HEK293 (cell line): Measurements from ENCODE around the gene SQSTM1.

Experiments
- CTCF ChIA-PET: fragments of 350-600 bp; formaldehyde crosslinking; extraction: SDS; loops from one replicate; lab custom pipeline; 2021; ENCODE audit warnings: antibody characterized with exemption; lab: Yijun Ruan, JAX
- POLR2A ChIA-PET: fragments of 300-600 bp; formaldehyde crosslinking; extraction: SDS; loops from one replicate; lab custom pipeline; 2020; ENCODE audit warnings: antibody characterized with exemption, inconsistent platforms; lab: Yijun Ruan, JAX
- H3K27ac ChIP-seq: fragments of 200-500 bp; sonication (Bioruptor generic); 2 replicates; pipeline ENCODE4 v1.5.1; 2014; ENCODE audit warnings: low read depth, low read length, control low read depth, inconsistent platforms; ENCODE audit errors: extremely low read depth
- H3K36me3 ChIP-seq, 2 experiments: fragments of 200-500 bp in 1 of 2; sonication (Bioruptor generic) in 1 of 2; 1 replicate in 1 of 2; 2 replicates in 1 of 2; pipeline ENCODE4 v1.5.1; 2014 to 2017; ENCODE audit warnings: inconsistent platforms in 2 of 2, low read length in 2 of 2; ENCODE audit not compliant: control insufficient read depth in 2 of 2, insufficient read depth in 1 of 2
- H3K4me1 ChIP-seq: fragments of 200-500 bp; sonication (Bioruptor generic); 2 replicates; pipeline ENCODE4 v1.5.1; 2014; ENCODE audit warnings: mild to moderate bottlenecking, low read length, inconsistent platforms; ENCODE audit not compliant: control insufficient read depth, insufficient read depth
- H3K4me3 ChIP-seq: 2 replicates; pipeline ENCODE4 v1.5.1; 2011; ENCODE audit warnings: low read depth, mild to moderate bottlenecking, control low read depth, low read length, moderate library complexity
- H3K9me3 ChIP-seq: fragments of 200-500 bp; sonication (Bioruptor generic); 2 replicates; pipeline ENCODE4 v1.5.1; 2014; ENCODE audit warnings: low read depth, low read length, inconsistent platforms; ENCODE audit not compliant: control insufficient read depth, insufficient read depth
- KLF10 ChIP-seq: fragments of 450-650 bp; IDR thresholded peaks from 2 replicates; pipeline ENCODE4 v1.5.1; 2018; ENCODE audit warnings: missing biosample characterization, mild to moderate bottlenecking, missing genetic modification characterization
- SALL2 ChIP-seq: fragments of 450-650 bp; formaldehyde crosslinking; IDR thresholded peaks from 2 replicates; pipeline ENCODE4 v1.5.0; 2017; ENCODE audit warnings: missing biosample characterization, mild to moderate bottlenecking, missing genetic modification characterization, borderline replicate concordance
- ZBTB48 ChIP-seq: fragments of 450-650 bp; formaldehyde crosslinking; IDR thresholded peaks from 2 replicates; pipeline ENCODE4 v1.5.1; 2016; ENCODE audit warnings: missing biosample characterization, missing genetic modification characterization
- ZNF10 ChIP-seq: fragments of 450-650 bp; formaldehyde crosslinking; IDR thresholded peaks from 2 replicates; pipeline ENCODE4 v1.5.1; 2017; ENCODE audit warnings: missing biosample characterization, missing genetic modification characterization
- ZNF133 ChIP-seq: fragments of 450-650 bp; formaldehyde crosslinking; IDR thresholded peaks from 2 replicates; pipeline ENCODE4 v1.5.1; 2016; ENCODE audit warnings: missing biosample characterization, missing genetic modification characterization
- ZNF23 ChIP-seq: fragments of 450-650 bp; formaldehyde crosslinking; IDR thresholded peaks from 2 replicates; pipeline ENCODE4 v1.5.1; 2016; ENCODE audit warnings: missing biosample characterization, missing genetic modification characterization, borderline replicate concordance
- ZNF24 ChIP-seq: fragments of 450-650 bp; formaldehyde crosslinking; IDR thresholded peaks from 2 replicates; pipeline ENCODE4 v1.5.1; 2016; ENCODE audit warnings: missing biosample characterization, missing genetic modification characterization
- ZNF324 ChIP-seq: fragments of 450-650 bp; formaldehyde crosslinking; IDR thresholded peaks from 2 replicates; pipeline ENCODE4 v1.5.1; 2016; ENCODE audit warnings: missing biosample characterization, missing genetic modification characterization
- ZNF48 ChIP-seq: fragments of 450-650 bp; formaldehyde crosslinking; IDR thresholded peaks from 2 replicates; pipeline ENCODE4 v1.5.1; 2016; ENCODE audit warnings: missing biosample characterization, missing genetic modification characterization
- ZNF701 ChIP-seq: fragments of 450-650 bp; formaldehyde crosslinking; IDR thresholded peaks from 2 replicates; pipeline ENCODE4 v1.5.1; 2016; ENCODE audit warnings: missing biosample characterization, missing genetic modification characterization
- ZNF791 ChIP-seq: fragments of 450-650 bp; formaldehyde crosslinking; IDR thresholded peaks from 2 replicates; pipeline ENCODE4 v1.5.1; 2016; ENCODE audit warnings: missing biosample characterization, missing genetic modification characterization
- ZNF830 ChIP-seq: fragments of 450-650 bp; IDR thresholded peaks from 2 replicates; pipeline ENCODE4 v1.5.0; 2018; ENCODE audit warnings: missing biosample characterization, missing genetic modification characterization, low read depth, mild to moderate bottlenecking, moderate library complexity
- ZSCAN23 ChIP-seq: fragments of 450-650 bp; formaldehyde crosslinking; IDR thresholded peaks from 2 replicates; pipeline ENCODE4 v1.5.1; 2016; ENCODE audit warnings: missing biosample characterization, missing genetic modification characterization
- TF ChIP-seq, protein P1 (sequence below): fragments of 450-650 bp; formaldehyde crosslinking; IDR thresholded peaks from 2 replicates; pipeline ENCODE4 v1.5.1; 2017; ENCODE audit warnings: missing biosample characterization, missing genetic modification characterization
- TF ChIP-seq, protein P2 (sequence below): fragments of 450-650 bp; formaldehyde crosslinking; IDR thresholded peaks from 2 replicates; pipeline ENCODE4 v1.5.1; 2016; ENCODE audit warnings: missing biosample characterization, missing genetic modification characterization
- TF ChIP-seq, protein P3 (sequence below): IDR thresholded peaks from 2 replicates; pipeline ENCODE4 v1.6.1; 2011; ENCODE audit warnings: mild to moderate bottlenecking, low read depth, low read length, borderline replicate concordance
- TF ChIP-seq, protein P4 (sequence below): fragments of 450-650 bp; formaldehyde crosslinking; IDR thresholded peaks from 2 replicates; pipeline ENCODE4 v1.5.1; 2016; ENCODE audit warnings: missing biosample characterization, missing genetic modification characterization
- TF ChIP-seq, protein P5 (sequence below): fragments of 450-650 bp; formaldehyde crosslinking; IDR thresholded peaks from 2 replicates; pipeline ENCODE4 v1.5.1; 2017; ENCODE audit warnings: missing biosample characterization, missing genetic modification characterization
- TF ChIP-seq, protein P6 (sequence below): fragments of 450-650 bp; formaldehyde crosslinking; IDR thresholded peaks from 2 replicates; pipeline ENCODE4 v1.5.1; 2017; ENCODE audit warnings: missing biosample characterization, missing genetic modification characterization
- TF ChIP-seq, protein P7 (sequence below): fragments of 450-650 bp; formaldehyde crosslinking; IDR thresholded peaks from 2 replicates; pipeline ENCODE4 v1.5.1; 2016; ENCODE audit warnings: missing biosample characterization, missing genetic modification characterization

SQSTM1 gene

DNA sequence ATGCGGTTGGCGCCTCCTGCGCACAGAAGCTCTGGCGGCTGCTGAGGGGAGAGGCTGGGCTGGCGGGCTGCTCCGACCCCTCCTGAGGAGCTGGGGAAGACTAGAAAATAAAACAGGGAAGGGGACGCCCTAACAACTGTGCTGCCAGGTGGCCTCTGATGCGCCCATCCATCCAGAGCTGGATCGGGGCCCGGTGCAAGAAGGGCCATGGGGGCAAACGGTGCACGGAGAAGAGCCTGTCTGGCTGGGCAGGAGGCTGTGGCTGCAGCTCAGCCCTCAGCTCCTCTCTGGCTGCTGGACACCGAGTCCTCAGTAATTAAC is 58.9 kb downstream of the SQSTM1 start:
- TF ChIP-seq ZNF133 (no peak), ZSCAN23 (tag by site-specific recombination) (no peak), ZNF10 (tag by site-specific recombination) (no peak), ZNF791 (no peak), ZNF48 (tag by site-specific recombination) (no peak)
- TF ChIP-seq, protein P1, sequence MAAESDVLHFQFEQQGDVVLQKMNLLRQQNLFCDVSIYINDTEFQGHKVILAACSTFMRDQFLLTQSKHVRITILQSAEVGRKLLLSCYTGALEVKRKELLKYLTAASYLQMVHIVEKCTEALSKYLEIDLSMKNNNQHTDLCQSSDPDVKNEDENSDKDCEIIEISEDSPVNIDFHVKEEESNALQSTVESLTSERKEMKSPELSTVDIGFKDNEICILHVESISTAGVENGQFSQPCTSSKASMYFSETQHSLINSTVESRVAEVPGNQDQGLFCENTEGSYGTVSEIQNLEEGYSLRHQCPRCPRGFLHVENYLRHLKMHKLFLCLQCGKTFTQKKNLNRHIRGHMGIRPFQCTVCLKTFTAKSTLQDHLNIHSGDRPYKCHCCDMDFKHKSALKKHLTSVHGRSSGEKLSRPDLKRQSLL (tag by site-specific recombination): no peak
- TF ChIP-seq, protein P2, sequence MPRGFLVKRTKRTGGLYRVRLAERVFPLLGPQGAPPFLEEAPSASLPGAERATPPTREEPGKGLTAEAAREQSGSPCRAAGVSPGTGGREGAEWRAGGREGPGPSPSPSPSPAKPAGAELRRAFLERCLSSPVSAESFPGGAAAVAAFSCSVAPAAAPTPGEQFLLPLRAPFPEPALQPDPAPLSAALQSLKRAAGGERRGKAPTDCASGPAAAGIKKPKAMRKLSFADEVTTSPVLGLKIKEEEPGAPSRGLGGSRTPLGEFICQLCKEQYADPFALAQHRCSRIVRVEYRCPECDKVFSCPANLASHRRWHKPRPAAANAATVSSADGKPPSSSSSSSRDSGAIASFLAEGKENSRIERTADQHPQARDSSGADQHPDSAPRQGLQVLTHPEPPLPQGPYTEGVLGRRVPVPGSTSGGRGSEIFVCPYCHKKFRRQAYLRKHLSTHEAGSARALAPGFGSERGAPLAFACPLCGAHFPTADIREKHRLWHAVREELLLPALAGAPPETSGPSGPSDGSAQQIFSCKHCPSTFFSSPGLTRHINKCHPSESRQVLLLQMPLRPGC (tag by site-specific recombination): no peak
- TF ChIP-seq, all 188 proteins: peak for 0
- no peak overlapping the region for H3K4me3 ChIP-seq
- H3K36me3 ChIP-seq: peaks cover 23 to 88% of the 10 kb centered on the region in 2 experiments
- no peaks in the 10 kb centered on the region for H3K4me1 ChIP-seq
- no peaks in the 10 kb centered on the region; the same call in 1 of the 2 replicates for H3K9me3 ChIP-seq
- ChIA-PET POLR2A (no interaction called here), CTCF (no interaction called here)
- no peak overlapping the region for H3K27ac ChIP-seq

DNA sequence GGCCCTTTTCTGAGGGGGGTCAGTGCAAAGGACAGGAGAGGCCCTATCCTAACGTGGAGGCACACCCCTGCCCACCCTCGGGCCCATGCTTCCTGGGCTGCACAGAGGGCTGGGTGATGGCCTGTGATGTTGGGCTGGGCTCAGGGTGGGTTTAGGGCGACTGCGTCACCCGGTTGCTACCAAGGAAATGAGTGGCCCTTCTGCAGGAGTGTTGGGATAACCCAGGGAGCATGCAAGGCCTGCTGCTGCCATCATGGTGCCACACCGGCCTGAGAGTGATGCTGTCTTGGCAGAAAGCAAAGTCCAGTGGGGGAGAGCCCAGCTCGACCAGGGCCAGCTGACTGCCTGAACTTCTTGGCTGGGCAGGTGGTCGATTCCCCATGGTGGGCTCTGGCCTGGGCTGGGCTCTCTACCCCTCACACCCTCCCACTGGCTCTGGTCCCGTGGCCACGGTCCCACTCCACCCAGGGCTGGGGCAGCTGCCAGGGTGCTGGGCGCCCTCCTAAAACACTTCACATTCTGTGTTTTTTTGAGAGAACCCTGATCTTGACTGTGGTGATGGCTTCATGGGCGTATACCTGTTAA is 59.5 kb downstream of the SQSTM1 start:
- TF ChIP-seq ZNF23 (tag by site-specific recombination) (no peak), ZNF830 (tag by site-specific recombination) (no peak), KLF10 (tag by site-specific recombination) (no peak), ZNF701 (no peak), ZNF324 (tag by site-specific recombination) (no peak), SALL2 (no peak), ZBTB48 (tag by site-specific recombination) (no peak), ZNF24 (tag by site-specific recombination) (no peak)
- TF ChIP-seq, protein P3, sequence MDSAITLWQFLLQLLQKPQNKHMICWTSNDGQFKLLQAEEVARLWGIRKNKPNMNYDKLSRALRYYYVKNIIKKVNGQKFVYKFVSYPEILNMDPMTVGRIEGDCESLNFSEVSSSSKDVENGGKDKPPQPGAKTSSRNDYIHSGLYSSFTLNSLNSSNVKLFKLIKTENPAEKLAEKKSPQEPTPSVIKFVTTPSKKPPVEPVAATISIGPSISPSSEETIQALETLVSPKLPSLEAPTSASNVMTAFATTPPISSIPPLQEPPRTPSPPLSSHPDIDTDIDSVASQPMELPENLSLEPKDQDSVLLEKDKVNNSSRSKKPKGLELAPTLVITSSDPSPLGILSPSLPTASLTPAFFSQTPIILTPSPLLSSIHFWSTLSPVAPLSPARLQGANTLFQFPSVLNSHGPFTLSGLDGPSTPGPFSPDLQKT: no peak
- TF ChIP-seq, protein P4, sequence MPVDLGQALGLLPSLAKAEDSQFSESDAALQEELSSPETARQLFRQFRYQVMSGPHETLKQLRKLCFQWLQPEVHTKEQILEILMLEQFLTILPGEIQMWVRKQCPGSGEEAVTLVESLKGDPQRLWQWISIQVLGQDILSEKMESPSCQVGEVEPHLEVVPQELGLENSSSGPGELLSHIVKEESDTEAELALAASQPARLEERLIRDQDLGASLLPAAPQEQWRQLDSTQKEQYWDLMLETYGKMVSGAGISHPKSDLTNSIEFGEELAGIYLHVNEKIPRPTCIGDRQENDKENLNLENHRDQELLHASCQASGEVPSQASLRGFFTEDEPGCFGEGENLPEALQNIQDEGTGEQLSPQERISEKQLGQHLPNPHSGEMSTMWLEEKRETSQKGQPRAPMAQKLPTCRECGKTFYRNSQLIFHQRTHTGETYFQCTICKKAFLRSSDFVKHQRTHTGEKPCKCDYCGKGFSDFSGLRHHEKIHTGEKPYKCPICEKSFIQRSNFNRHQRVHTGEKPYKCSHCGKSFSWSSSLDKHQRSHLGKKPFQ (tag by site-specific recombination): no peak
- TF ChIP-seq, protein P5, sequence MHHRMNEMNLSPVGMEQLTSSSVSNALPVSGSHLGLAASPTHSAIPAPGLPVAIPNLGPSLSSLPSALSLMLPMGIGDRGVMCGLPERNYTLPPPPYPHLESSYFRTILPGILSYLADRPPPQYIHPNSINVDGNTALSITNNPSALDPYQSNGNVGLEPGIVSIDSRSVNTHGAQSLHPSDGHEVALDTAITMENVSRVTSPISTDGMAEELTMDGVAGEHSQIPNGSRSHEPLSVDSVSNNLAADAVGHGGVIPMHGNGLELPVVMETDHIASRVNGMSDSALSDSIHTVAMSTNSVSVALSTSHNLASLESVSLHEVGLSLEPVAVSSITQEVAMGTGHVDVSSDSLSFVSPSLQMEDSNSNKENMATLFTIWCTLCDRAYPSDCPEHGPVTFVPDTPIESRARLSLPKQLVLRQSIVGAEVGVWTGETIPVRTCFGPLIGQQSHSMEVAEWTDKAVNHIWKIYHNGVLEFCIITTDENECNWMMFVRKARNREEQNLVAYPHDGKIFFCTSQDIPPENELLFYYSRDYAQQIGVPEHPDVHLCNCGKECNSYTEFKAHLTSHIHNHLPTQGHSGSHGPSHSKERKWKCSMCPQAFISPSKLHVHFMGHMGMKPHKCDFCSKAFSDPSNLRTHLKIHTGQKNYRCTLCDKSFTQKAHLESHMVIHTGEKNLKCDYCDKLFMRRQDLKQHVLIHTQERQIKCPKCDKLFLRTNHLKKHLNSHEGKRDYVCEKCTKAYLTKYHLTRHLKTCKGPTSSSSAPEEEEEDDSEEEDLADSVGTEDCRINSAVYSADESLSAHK (tag by site-specific recombination): no peak
- TF ChIP-seq, protein P6, sequence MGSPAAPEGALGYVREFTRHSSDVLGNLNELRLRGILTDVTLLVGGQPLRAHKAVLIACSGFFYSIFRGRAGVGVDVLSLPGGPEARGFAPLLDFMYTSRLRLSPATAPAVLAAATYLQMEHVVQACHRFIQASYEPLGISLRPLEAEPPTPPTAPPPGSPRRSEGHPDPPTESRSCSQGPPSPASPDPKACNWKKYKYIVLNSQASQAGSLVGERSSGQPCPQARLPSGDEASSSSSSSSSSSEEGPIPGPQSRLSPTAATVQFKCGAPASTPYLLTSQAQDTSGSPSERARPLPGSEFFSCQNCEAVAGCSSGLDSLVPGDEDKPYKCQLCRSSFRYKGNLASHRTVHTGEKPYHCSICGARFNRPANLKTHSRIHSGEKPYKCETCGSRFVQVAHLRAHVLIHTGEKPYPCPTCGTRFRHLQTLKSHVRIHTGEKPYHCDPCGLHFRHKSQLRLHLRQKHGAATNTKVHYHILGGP (tag by site-specific recombination): no peak
- TF ChIP-seq, protein P7, sequence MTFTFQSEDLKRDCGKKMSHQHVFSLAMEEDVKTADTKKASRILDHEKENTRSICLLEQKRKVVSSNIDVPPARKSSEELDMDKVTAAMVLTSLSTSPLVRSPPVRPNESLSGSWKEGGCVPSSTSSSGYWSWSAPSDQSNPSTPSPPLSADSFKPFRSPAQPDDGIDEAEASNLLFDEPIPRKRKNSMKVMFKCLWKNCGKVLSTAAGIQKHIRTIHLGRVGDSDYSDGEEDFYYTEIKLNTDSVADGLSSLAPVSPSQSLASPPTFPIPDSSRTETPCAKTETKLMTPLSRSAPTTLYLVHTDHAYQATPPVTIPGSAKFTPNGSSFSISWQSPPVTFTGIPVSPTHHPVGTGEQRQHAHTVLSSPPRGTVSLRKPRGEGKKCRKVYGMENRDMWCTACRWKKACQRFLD (tag by site-specific recombination): no peak
- CTCF ChIA-PET: no interaction called here
- Histone ChIP-seq H3K4me3 (no peak overlapping the region), H3K9me3 (no peaks in the 10 kb centered on the region; the same call in 1 of the 2 replicates), H3K4me1 (no peaks in the 10 kb centered on the region), H3K27ac (no peak overlapping the region), H3K36me3 (peaks cover 28 to 88% of the 10 kb centered on the region in 2 experiments)
- POLR2A ChIA-PET: no interaction called here
